Liver (tissue), 9 donors: ENCODE results near the gene CRNN. TPM values are rescaled to one million over a fixed set of nuclear protein-coding genes. Genes with fewer than 3 reads are reported as not detected.

ENCODE experiments used
- DNase-seq: peaks from one replicate; pipeline ENCODE4 v3.0.0-alpha.2; 2017; ENCODE audit warnings: low spot score
- H3K27ac ChIP-seq, 2 donors: one replicate each; pipeline ENCODE4 v1.7.0; 2013; ENCODE audit warnings: inconsistent platforms in 2 of 2, low read length in 2 of 2, control low read depth in 1 of 2, low read depth in 1 of 2, mild to moderate bottlenecking in 1 of 2
- H3K27me3 ChIP-seq, 4 donors: one replicate each; pipeline versions ENCODE4 v1.6.1 to v1.7.0; 2013; ENCODE audit warnings: low read length in 3 of 4, inconsistent platforms in 1 of 4, mild to moderate bottlenecking in 1 of 4, moderate library complexity in 1 of 4; ENCODE audit not compliant: control insufficient read depth in 4 of 4, insufficient read depth in 4 of 4
- H3K36me3 ChIP-seq, 4 donors: one replicate each; pipeline versions ENCODE4 v1.6.1 to v1.7.0; 2013; ENCODE audit warnings: low read length in 3 of 4, mild to moderate bottlenecking in 3 of 4, low read depth in 1 of 4, moderate library complexity in 1 of 4; ENCODE audit not compliant: control insufficient read depth in 4 of 4, insufficient read depth in 3 of 4
- H3K4me1 ChIP-seq, 4 donors: one replicate each; pipeline versions ENCODE4 v1.6.1 to v1.7.0; 2013; ENCODE audit warnings: low read length in 3 of 4, mild to moderate bottlenecking in 3 of 4, moderate library complexity in 1 of 4; ENCODE audit not compliant: control insufficient read depth in 4 of 4, insufficient read depth in 4 of 4
- H3K4me3 ChIP-seq, 3 donors: one replicate each; pipeline versions ENCODE4 v1.6.1 to v1.7.0; 2013; ENCODE audit warnings: low read length in 3 of 3, control low read depth in 1 of 3, low read depth in 1 of 3, mild to moderate bottlenecking in 1 of 3
- H3K9ac ChIP-seq, 2 donors: one replicate each; pipeline ENCODE4 v1.7.0; 2013; ENCODE audit warnings: low read length in 2 of 2, mild to moderate bottlenecking in 2 of 2, moderate library complexity in 2 of 2, control low read depth in 1 of 2, low read depth in 1 of 2
- H3K9me3 ChIP-seq, 4 donors: one replicate each; pipeline versions ENCODE4 v1.6.1 to v1.7.0; 2013; ENCODE audit warnings: low read length in 3 of 4; ENCODE audit not compliant: control insufficient read depth in 4 of 4
- EGR1 ChIP-seq, 2 donors: IDR thresholded peaks; 2 replicates each; pipeline ENCODE4 v1.6.1; 2016 to 2018; ENCODE audit warnings: antibody characterized with exemption in 2 of 2, low read depth in 2 of 2
- FOXA2 ChIP-seq: IDR thresholded peaks from 2 replicates; pipeline ENCODE4 v1.6.1; 2016; ENCODE audit warnings: antibody characterized with exemption
- GABPA ChIP-seq, 2 donors: IDR thresholded peaks in 1 of 2; conservative IDR thresholded peaks in 1 of 2; 2 replicates each; pipeline ENCODE4 v1.6.1; 2016; ENCODE audit warnings: antibody characterized with exemption in 2 of 2, mild to moderate bottlenecking in 1 of 2, moderate library complexity in 1 of 2
- HNF4G ChIP-seq: IDR thresholded peaks from 2 replicates; pipeline ENCODE4 v1.6.1; 2016; ENCODE audit warnings: antibody characterized with exemption
- NR2F2 ChIP-seq: IDR thresholded peaks from 2 replicates; pipeline ENCODE4 v1.6.1; 2016; ENCODE audit warnings: antibody characterized with exemption
- RAD21 ChIP-seq, 2 donors: IDR thresholded peaks; 2 replicates each; pipeline ENCODE4 v1.6.1; 2016; ENCODE audit warnings: antibody characterized with exemption in 2 of 2, mild to moderate bottlenecking in 2 of 2
- RXRA ChIP-seq, 2 donors: IDR thresholded peaks; 2 replicates each; pipeline ENCODE4 v1.6.1; 2017 to 2018; ENCODE audit warnings: antibody characterized with exemption in 2 of 2, mild to moderate bottlenecking in 1 of 2
- SP1 ChIP-seq: IDR thresholded peaks from 2 replicates; pipeline ENCODE4 v1.6.1; 2018; ENCODE audit warnings: antibody characterized with exemption, mild to moderate bottlenecking
- YY1 ChIP-seq: IDR thresholded peaks from 2 replicates; pipeline ENCODE4 v1.6.1; 2016; ENCODE audit warnings: antibody characterized with exemption, mild to moderate bottlenecking
- WGBS: extraction: QIAGEN DNeasy Blood & Tissue Kit; methylation state at CpG from one replicate; pipeline ENCODE4 v1.1.7; 2013; 5-methylcytosine and 5-hydroxymethylcytosine counted together
- polyA plus RNA-seq, 2 donors: library from polyadenylated mRNA; stranded (reverse) in 1 of 2; unstranded in 1 of 2; fragments of 200-250 nt in 1 of 2; fragments of >200 nt in 1 of 2; fragmentation: Nextera tagmentation in 1 of 2; extraction: Ambion mirVana in 1 of 2; gene quantifications; one replicate each; pipeline versions ENCODE4 v1.2.1 to v1.2.3, GENCODE V29; 2013 to 2015
- total RNA-seq, 2 donors: library from RNA; depleted of rRNA; stranded (reverse); fragments of >200 nt; gene quantifications; one replicate each; pipeline ENCODE4 v1.2.3, GENCODE V29; 2014
- TF ChIP-seq, protein P1 (sequence below): fragments of 150-350 bp; IDR thresholded peaks from 2 replicates; pipeline ENCODE4 v1.5.1; 2017; ENCODE audit warnings: improper control_type of control experiment, low read depth, low read length; ENCODE audit not compliant: missing input control
- TF ChIP-seq, protein P2 (sequence below): IDR thresholded peaks from 2 replicates; pipeline ENCODE4 v1.6.1; 2016; ENCODE audit warnings: antibody characterized with exemption
- TF ChIP-seq, protein P3 (sequence below): IDR thresholded peaks from 2 replicates; pipeline ENCODE4 v1.6.1; 2016; ENCODE audit warnings: antibody characterized with exemption
- donor health status: healthy.
- donor health status: healthy.
- donor health status: healthy.
- donor health status: healthy.
- donor health status: healthy.

CRNN gene
- total and polyA plus RNA-seq, 4 donors, result 0.05 to 0.22 TPM; not detected in 2

DNA sequence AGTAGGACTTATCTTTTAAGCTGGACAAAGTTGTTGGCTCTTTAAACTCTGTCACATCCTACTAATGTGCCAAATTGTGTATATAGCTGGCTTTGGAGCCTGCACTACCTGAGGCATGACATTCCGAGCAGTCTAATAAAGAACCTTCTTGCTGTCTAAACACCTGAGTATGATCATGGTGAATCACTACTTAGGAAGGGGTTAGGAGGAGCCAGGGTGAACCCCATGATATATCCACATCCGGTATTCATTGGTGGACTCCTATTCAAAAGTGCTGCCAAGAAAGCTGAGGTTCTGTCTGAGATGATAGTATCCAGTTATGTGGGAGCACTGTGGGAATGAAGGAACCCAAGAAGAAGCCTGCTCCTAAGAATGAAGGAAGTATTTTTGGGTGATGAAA lies 27.1 kb downstream of the CRNN start (continued):
- TF ChIP-seq, protein P1, sequence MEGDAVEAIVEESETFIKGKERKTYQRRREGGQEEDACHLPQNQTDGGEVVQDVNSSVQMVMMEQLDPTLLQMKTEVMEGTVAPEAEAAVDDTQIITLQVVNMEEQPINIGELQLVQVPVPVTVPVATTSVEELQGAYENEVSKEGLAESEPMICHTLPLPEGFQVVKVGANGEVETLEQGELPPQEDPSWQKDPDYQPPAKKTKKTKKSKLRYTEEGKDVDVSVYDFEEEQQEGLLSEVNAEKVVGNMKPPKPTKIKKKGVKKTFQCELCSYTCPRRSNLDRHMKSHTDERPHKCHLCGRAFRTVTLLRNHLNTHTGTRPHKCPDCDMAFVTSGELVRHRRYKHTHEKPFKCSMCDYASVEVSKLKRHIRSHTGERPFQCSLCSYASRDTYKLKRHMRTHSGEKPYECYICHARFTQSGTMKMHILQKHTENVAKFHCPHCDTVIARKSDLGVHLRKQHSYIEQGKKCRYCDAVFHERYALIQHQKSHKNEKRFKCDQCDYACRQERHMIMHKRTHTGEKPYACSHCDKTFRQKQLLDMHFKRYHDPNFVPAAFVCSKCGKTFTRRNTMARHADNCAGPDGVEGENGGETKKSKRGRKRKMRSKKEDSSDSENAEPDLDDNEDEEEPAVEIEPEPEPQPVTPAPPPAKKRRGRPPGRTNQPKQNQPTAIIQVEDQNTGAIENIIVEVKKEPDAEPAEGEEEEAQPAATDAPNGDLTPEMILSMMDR, result no peak
- TF ChIP-seq GABPA (IDR thresholded peaks at IDR 0.05 in 1 of 2, conservative IDR thresholded peaks at IDR 0.05 in 1 of 2), result no peak
- no peak for TF ChIP-seq RXRA (IDR thresholded peaks at IDR 0.05)
- no peak for TF ChIP-seq SP1

DNA sequence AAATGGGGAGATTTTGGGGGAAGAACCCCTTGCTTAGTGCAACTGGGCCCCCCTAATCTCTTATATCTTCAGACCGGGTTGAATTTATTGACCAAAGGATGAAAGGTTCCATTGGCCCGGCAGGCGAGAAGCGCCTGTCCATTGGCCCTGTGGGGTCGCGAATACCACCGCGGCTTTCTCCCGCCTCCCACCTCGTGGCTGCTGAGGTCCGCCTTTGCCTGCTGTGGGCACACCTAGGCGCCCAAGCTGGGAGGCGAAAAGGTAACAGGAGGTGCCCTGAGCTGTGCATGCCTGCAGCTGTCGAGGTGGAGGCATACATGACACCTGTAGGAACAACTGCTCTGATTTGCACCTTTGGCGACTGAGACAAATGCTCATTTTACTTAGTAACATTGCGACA lies 33.1 kb downstream of the CRNN start:
- no peak for DNase-seq
- Histone ChIP-seq H3K27ac (no peak overlapping the region), H3K27me3 (no peaks in the 10 kb centered on the region), H3K9ac (no peak overlapping the region), H3K9me3 (no peaks in the 10 kb centered on the region), H3K36me3 (no peaks in the 10 kb centered on the region), H3K4me1 (no peaks in the 10 kb centered on the region), H3K4me3 (no peak overlapping the region)
- 68% methylated on average over 16 of the region's 16 CpGs for WGBS
- no peak for TF ChIP-seq YY1
- no peak for TF ChIP-seq RXRA (IDR thresholded peaks at IDR 0.05)
- TF ChIP-seq, protein P2, sequence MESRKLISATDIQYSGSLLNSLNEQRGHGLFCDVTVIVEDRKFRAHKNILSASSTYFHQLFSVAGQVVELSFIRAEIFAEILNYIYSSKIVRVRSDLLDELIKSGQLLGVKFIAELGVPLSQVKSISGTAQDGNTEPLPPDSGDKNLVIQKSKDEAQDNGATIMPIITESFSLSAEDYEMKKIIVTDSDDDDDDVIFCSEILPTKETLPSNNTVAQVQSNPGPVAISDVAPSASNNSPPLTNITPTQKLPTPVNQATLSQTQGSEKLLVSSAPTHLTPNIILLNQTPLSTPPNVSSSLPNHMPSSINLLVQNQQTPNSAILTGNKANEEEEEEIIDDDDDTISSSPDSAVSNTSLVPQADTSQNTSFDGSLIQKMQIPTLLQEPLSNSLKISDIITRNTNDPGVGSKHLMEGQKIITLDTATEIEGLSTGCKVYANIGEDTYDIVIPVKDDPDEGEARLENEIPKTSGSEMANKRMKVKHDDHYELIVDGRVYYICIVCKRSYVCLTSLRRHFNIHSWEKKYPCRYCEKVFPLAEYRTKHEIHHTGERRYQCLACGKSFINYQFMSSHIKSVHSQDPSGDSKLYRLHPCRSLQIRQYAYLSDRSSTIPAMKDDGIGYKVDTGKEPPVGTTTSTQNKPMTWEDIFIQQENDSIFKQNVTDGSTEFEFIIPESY, result no peak

DNA sequence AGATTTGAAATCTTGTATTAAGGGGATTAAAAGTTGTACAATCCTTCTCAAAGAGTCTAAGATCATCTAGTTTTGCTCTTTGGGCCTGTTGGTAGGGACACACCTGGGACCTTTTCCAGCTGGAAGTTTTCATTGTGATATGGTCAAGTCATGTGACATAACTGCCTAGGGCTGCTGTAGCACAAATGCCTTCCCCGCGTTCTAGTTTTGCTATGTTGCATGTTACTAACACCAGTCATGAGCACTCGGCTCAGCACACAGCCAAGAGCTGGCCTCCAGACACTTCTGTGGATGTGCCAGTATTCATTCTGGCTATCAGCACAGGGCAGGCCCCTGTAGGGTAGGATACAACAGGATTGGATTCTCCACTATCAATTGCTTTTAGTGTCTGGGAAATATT lies 39.6 kb downstream of the CRNN start:
- no peaks in the 10 kb centered on the region for H3K4me1 ChIP-seq
- H3K4me3 ChIP-seq, result no peak overlapping the region
- no peaks in the 10 kb centered on the region for H3K27me3 ChIP-seq
- no peak for DNase-seq
- H3K36me3 ChIP-seq, result no peaks in the 10 kb centered on the region
- 83% methylated on average over 3 of the region's 3 CpGs for WGBS
- TF ChIP-seq, protein P3, sequence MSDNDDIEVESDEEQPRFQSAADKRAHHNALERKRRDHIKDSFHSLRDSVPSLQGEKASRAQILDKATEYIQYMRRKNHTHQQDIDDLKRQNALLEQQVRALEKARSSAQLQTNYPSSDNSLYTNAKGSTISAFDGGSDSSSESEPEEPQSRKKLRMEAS, result no peak
- no peak for TF ChIP-seq FOXA2
- TF ChIP-seq RXRA (IDR thresholded peaks at IDR 0.05), result no peak
- no peak for TF ChIP-seq NR2F2
- no peak for TF ChIP-seq RAD21 (IDR thresholded peaks at IDR 0.05)
- no peak for TF ChIP-seq SP1
- no peak overlapping the region for H3K27ac ChIP-seq
- no peak overlapping the region for H3K9ac ChIP-seq
- H3K9me3 ChIP-seq, result no peaks in the 10 kb centered on the region

DNA sequence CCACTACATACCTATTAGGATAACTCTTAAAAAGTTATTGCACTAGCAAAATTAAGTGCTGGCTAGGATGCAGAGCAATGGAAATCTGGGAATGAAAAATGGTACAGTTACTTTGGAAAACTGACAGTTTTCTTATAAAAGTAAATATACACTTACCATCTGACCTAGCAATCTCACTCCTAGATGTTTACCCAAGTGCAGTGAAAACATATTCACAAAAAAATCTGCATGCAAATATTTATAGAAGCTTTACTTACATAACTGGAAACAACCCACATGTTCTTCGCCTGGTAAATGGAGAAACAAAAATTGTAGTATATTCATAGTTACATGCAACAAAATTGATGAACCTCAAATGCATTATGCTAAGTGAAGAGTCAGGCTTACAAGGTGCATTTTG lies 41.4 kb downstream of the CRNN start:
- TF ChIP-seq RAD21 (IDR thresholded peaks at IDR 0.05) (no peak), HNF4G (no peak), EGR1 (IDR thresholded peaks at IDR 0.05; ENCODE audit: low read depth in 2 of 2) (no peak)
- TF ChIP-seq, protein P2, result no peak
- WGBS, result 81% methylated on average over 1 of the region's 1 CpG
- Histone ChIP-seq H3K27me3 (no peaks in the 10 kb centered on the region), H3K4me3 (no peak overlapping the region), H3K9me3 (peaks cover 0 to 8% (median under 1%) of the 10 kb centered on the region in 4 donors), H3K27ac (no peak overlapping the region), H3K36me3 (no peaks in the 10 kb centered on the region), H3K9ac (no peak overlapping the region), H3K4me1 (no peaks in the 10 kb centered on the region)
- no peak for DNase-seq
